ENCODE data around the gene SPI1.
"Not testable (repeated sequence)": the region's sequence is repeated elsewhere in the genome, so short reads cannot be mapped to it uniquely, and the experiment has no call there.

The SPI1 gene

DNA sequence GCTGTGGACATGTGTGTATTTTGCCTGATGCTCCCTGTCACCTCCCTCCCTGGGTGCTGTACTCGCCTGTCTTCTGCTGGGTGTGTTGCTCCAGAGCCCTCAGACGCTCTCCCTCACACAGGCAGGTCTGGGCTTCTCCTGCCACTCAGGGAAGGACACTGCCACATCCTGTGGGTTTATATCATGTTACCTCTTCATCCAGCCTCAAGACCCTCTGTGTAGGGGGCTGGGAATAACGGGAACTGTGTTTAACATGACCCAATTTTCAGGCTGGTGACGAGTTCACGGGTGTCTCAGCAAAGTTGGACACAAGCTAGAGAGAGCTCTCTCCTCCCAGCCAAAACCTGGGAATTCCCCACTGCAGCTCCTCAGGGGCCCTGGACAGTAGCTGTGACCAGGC, 50.4 kb downstream of the SPI1 start:
- DNase-seq (ENCODE audit: low spot score), result no peak

DNA sequence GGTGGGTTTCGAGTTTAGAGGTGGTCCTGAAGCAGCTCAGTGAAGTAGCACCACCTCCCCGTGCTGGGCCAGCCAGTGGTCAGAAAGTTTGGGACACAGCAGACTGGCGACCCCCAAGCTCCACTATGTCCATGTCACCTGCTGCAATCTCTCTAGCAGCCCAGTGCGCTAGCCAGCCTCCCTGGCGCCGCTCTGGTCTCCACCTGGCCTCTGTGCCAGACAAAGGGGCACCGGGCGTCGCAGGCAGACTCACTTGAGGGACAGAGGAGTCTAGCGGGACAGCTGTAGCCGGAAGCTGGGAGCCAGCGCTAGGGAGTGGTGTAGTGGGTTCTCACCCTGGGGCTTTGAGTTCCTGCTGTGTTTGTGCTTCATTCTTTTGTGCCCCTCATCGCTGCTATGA, 51.3 kb downstream of the SPI1 start:
- DNase-seq (ENCODE audit: low spot score), result no peak

DNA sequence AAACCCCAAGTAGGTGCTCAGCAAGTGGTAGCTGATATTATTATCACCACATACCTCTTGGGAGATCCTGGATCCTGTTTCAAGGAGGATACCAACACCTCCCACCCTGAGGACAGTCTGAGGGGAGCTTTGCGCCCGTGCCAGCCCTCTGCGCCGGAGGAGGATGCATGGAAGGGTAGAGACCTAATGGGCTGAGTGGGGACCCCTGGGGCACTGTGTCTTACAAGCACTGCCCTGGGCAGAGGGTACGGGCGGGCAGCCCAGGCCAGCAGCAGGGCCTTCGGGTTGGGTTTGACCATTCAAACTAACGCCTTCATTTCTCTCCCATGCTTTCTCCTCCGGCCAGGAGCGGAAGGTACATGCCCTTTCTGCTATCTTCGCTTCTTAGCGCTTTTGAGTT, 52.1 kb downstream of the SPI1 start:
- DNase-seq (ENCODE audit: low spot score), result no peak

DNA sequence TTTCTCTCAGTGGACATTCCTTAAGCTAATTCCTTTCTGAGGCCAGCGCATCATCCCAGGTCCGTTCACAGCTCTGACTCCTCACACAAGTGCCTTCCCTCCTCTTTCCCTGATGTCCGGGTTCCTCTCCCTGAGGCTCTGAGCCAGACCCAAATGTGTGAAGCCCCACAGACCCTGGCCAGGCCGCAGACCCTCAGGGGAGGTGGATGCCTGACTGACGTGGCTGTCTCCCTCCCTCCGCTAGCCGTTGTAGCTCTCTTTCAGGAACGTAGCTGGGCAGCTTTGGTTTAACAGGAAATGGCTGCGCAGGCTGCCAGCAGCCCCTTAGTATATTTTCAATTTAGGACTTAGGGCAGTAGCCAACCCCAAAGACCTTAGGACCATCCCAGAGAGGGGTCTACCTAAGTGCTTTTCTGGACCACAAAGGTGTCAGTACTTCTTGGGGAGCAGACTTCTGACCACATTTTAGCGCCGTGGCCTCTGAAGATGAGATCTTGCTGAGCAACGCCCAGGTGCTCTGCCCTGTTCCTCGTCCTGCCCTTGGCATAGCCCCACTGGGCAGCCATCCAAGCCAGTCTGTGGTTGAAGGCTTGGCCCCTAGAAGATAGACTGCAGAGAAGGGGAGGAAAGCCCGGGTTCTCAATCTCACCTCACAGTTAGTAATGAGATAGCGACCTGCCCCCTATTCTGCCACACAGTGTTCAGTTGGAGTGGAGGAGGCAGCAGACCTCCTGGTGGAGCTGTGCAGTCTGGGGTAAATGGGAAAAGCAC, 52.9 kb downstream of the SPI1 start:
- DNase-seq (ENCODE audit: low spot score), result no peak

DNA sequence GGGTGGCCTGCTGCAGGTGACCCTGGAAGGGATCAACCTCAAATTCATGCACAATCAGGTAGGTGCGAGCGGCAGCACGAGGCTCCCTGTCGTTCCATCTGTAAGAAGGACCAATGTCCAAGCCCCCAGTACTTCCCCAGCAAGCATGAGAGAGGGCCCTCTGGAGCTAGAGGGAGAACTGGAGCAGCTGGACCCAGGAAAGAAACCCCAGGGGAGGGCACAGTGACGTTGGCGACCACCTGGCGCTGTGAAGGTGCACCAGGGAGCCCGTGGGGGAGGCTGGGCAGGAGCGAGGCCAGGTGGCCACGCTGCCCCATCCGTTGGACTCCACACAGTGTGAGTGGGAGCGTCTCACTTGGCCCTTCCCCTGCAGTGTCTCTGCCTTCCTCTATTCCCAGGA, 53.8 kb downstream of the SPI1 start:
- DNase-seq (ENCODE audit: low spot score), result no peak

DNA sequence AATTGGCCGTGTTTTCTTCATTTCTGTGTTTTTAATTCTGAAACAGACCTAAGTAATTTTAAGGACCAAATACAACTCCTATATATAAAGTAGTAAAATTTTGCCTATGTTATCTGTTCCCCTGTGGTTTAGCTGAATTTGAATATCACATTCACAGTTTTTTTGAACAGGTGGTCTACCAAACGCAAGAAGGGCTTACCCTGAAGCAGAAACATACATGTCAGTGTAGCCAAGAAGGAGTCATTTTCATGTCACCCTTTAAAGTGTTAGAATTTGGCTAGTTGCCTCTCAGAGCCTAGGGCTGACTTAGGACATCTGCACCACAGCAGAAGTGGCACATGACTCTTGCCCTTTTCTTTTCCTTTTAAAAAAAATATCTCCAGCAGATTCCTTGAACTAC, 60.2 kb downstream of the SPI1 start:
- DNase-seq (ENCODE audit: low spot score), result no peak

DNA sequence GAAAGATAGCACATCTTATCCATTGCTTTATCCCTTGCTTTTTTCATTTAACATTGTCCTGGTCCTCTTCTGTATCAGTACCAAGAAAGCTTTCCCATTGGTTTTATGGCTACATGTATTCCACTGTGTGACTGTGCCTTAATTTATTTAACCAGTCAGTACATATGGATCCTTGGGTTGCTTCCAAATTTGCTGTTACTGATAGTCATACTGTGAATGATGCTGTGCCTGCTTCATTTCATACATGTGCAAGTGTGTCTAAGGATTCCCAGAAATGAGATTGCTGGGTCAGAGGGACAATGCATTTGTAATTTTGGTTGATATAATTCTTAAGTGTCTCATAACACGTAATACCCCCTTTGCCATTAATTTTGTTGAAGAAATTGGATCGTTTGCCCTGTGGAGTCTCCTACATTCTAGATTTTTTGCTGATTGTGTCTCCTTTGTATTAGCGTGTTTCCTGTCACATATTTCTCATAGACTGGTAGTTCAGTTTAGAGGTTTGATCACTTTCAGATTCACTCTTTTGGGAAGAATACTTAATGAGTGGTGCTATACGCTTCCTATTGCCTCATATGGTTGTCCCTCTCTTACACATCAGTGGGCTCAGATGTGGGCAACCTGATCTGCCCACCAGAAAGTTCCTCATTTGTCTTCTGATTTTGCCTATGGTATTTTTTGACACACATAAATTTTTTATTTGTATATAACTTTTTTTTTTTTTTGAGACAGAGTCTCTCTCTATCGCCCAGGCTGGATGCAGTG, 61.1 kb downstream of the SPI1 start:
- no peak for DNase-seq (ENCODE audit: low spot score)

DNA sequence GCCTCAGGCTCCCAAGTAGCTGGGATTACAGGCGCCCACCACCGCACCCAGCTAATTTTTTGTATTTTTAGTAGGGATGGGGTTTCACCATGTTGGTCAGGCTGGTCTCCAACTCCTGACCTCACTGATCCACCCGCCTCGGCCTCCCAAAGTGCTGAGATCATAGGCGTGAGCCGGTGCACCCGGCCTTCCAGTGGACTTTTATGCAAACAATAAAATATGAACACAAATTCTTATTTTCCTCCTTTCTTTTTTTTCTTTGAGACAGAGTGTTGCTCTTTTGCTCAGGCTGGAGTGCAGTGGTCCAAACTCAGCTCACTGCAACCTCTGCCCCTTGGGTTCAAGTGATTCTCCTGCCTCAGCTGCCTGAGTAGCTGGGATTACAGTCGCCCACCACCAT, 61.8 kb downstream of the SPI1 start:
- not testable (repeated sequence) for DNase-seq (ENCODE audit: low spot score)

DNA sequence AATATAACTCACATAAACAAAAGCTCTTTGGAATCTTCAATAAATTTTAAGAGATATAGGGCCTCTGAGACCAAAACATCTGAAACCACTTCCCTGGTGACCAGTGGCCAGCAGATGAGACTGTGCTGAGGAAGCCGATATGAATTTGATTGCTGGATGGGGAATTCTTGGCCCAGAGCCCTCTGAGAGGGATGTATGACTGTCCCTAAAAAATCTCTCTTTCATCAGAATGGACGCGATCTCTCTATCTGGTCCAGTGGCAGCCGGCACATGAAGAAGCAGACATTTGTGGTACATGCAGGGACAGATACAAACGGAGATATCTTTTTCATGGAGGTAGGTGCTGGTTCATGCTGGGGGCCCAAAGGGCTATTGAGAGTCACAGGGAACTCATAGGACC, 63.4 kb downstream of the SPI1 start:
- DNase-seq (ENCODE audit: low spot score), result no peak

DNA sequence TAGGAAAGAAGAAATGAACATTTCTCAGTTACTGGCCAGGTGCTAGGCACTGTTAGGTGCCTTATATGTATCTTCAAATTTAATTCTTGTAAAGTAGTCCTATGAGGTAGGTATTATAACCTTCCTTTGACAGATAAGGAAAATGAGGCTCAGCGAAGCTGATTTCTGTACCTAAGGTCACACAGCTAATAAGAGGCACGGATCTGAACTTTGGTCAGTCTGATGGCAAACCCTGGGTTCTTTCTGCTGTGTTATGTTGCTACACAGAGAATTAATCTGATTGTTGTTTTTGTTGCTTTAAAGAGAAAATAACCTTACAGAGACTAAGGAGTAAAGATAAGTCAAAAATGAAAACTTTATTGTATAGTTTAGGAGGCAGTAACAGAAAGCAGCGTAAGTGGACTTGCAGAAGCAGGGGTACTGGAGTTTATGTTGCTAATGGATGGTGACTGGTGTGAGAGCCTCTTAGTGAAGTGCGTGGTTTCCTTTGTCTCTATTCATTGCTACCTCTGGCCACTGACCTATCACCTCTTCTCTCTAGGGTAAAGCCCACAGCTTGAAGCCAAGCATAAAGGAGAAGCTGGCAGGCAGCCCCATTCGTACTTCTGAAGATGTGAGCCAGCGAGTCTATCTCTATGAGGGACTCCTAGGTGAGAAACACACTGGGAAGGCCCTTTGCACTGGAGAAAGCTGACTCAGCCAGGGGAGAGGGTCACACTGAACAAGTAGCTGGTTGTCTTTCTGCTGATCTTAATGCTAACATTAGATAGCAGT, 70.1 kb downstream of the SPI1 start:
- no peak for DNase-seq (ENCODE audit: low spot score)

DNA sequence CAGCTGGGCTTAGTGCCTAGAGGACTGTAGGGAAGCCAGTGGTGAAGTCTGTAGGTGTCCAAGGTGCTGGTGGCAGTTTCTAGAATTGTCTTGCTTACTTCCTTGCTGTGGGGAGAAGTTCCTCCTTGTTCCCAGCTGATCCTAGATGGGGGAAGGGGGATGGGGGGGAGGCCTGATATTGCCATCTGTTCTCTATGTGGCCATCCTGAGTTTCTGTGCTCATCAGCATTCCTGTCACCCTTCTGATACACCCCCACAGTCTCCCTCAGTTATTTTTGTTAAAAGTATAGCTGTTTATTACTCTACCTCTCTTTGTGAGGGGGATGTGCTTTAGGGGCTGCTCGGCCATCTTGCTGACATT, 71.9 kb downstream of the SPI1 start:
- DNase-seq (ENCODE audit: low spot score), result no peak

DNA sequence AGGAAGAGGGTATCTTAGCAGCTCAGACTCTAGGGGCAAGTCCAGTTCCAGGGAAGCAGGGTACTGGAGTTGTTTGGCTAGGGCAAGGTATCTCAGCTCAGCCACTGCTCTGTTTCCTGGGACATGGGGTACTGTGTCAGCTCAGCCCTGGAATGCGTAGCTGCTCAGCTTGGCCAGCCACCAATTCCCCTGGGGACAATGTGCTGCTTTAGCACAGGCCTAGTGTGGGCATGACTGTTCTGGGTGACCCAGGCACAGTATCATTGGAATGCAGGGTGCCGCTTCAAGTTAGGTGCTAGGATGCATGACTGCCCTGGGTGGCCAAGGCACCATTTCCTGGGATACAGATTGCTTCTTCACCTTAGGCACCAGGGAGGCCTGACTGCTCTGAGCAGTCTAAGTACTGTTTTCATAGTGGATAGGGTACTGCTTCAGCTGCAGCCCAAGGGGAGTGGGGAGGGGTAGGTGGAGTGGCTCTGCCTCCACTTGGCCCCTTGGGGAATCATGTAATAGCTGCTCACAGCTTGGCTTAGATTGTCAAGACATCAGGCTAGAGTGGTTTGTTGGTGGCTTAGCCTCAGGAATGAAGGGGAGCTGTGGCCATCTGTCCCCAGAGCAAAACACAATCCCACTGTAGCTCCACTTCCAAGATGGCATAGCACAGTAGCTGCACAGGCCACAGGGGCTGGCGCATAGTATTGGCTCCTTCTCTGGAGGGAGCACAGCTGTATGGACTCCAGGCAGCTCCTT, 72.4 kb downstream of the SPI1 start:
- DNase-seq (ENCODE audit: low spot score), result no peak

Small RNA genes lying within 50 kb of the gene (small RNA-seq; reads per million reads assigned to genes)
- gene MIR4487, result 0 reads per million in 2 experiments

All from SK-N-DZ (cell line).